ENCODE data around the gene PIEZO2.

Gene PIEZO2

DNA sequence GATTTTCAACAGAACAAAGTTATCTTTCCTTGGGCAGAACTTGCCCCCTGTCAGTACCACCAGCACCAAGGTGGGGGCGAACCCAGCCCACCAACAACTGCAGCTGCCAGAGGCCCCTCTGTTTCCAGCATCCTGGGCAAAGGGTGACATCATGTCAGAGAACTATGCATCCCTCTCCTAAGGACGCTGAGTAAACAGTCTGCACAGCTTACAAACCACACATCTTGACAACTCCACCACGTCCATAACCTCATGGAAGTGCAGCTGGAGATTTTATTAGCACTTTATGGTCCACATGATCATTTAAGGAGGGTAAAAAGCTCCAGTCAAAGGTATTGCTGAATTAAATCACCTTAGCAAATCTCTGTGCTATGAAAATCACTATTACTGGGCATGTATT lies 40.4 kb downstream of the PIEZO2 start:
- Histone ChIP-seq H3K9me3 (ENCODE audit: control insufficient read depth, insufficient read depth, low read depth, low read length) (no peaks in the 10 kb centered on the region), H3K4me3 (ENCODE audit: low read depth, low read length) (no peak overlapping the region), H3K36me3 (ENCODE audit: control insufficient read depth in 2 of 2, insufficient read depth in 1 of 2, low read length in 2 of 2) (no peaks in the 10 kb centered on the region), H3K4me1 (ENCODE audit: control insufficient read depth, insufficient read depth, low read length) (peaks cover 15% of the 10 kb centered on the region), H3K27ac (ENCODE audit: extremely low read depth, low read depth, low read length) (0 out of 2 replicates have a peak overlapping the region, but pooled peaks have one; percentile 4)
- CTCF ChIA-PET: interaction anchor here (0.7 to 1.3 kb wide), 3 partner anchors 28 to 538 kb away, joined by 3 to 4 read pairs (median 3); no protein-coding TSS in a partner anchor
- POLR2A ChIA-PET: no interaction called here
- TF ChIP-seq ZXDB (tag by site-specific recombination; IDR thresholded peaks at IDR 0.05) (0 out of 2 replicates have a peak, but pooled peaks have one; percentile 17), SP2 (tag by site-specific recombination; IDR thresholded peaks at IDR 0.05) (no peak), ZBTB20 (tag by site-specific recombination; IDR thresholded peaks at IDR 0.05) (peak; percentile 25; the same call in 1 of the 2 replicates)

DNA sequence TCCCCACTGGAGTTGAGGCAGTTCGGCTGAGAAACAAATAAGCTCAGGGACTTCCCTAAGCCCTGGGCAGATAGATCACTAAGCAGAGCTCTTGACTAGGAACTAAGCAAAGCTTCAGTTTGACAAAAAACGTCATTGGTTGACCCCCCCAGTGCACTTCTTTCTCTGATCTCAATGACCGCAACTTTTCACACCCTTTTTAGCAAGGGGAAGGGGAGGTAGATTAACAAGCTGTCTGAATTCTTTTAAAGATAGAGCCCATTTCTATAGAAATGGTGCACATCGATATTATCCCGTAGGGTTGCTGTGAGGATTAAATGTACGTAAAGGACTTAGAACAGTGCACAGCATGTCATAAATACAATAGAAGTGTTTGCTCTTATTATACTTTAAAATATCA lies 42.5 kb downstream of the PIEZO2 start:
- POLR2A ChIA-PET: interaction anchor here (0.7 kb wide), 1 partner anchor 380 kb away, joined by 4 read pairs; no protein-coding TSS in a partner anchor

DNA sequence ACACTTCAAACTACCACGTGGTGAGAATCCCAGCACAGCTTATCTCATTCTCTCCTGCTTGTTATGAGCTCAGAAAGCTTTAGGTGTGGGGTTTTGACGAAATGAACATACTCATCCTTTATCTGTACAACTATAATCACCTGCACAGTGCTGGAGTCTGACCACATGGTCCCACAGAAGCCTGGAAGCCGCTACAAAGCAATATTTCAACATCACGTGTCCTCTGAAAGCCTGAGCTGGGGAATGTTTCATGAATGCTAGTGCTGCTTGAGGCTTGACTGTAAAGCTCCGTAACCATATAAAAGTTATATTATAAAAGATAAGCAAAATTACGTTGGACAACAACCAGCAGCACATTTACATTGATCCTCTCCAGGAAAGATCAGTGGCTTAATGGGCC lies 43.9 kb downstream of the PIEZO2 start:
- no peak overlapping the region for H3K4me3 ChIP-seq (ENCODE audit: low read depth, low read length)
- H3K27ac ChIP-seq (ENCODE audit: extremely low read depth, low read depth, low read length): no peak overlapping the region
- CTCF ChIA-PET: interaction anchor here (0.6 to 1.1 kb wide), 2 partner anchors 8 to 223 kb away, joined by 3 read pairs; no protein-coding TSS in a partner anchor
- no peaks in the 10 kb centered on the region for H3K36me3 ChIP-seq (ENCODE audit: control insufficient read depth in 2 of 2, insufficient read depth in 1 of 2, low read length in 2 of 2)
- H3K9me3 ChIP-seq (ENCODE audit: control insufficient read depth, insufficient read depth, low read depth, low read length): no peaks in the 10 kb centered on the region
- H3K4me1 ChIP-seq (ENCODE audit: control insufficient read depth, insufficient read depth, low read length): peaks cover 15% of the 10 kb centered on the region
- POLR2A ChIA-PET: no interaction called here
- TF ChIP-seq ZNF24 (tag by site-specific recombination; IDR thresholded peaks at IDR 0.05) (no peak), ZNF16 (tag by site-specific recombination; IDR thresholded peaks at IDR 0.05; ENCODE audit: low read depth) (no peak), ZNF626 (tag by site-specific recombination; IDR thresholded peaks at IDR 0.05) (no peak), ZNF184 (tag by site-specific recombination; IDR thresholded peaks at IDR 0.05) (no peak), SP3 (tag by site-specific recombination; IDR thresholded peaks at IDR 0.05) (no peak), ZNF394 (tag by site-specific recombination; IDR thresholded peaks at IDR 0.05; ENCODE audit: borderline replicate concordance) (no peak), ZXDB (tag by site-specific recombination; IDR thresholded peaks at IDR 0.05) (no peak), ZNF544 (tag by site-specific recombination; IDR thresholded peaks at IDR 0.05) (no peak), GLI4 (tag by site-specific recombination; IDR thresholded peaks at IDR 0.05) (no peak), KLF1 (tag by site-specific recombination; IDR thresholded peaks at IDR 0.05) (no peak)
- TF ChIP-seq, protein P1, sequence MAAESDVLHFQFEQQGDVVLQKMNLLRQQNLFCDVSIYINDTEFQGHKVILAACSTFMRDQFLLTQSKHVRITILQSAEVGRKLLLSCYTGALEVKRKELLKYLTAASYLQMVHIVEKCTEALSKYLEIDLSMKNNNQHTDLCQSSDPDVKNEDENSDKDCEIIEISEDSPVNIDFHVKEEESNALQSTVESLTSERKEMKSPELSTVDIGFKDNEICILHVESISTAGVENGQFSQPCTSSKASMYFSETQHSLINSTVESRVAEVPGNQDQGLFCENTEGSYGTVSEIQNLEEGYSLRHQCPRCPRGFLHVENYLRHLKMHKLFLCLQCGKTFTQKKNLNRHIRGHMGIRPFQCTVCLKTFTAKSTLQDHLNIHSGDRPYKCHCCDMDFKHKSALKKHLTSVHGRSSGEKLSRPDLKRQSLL (tag by site-specific recombination; IDR thresholded peaks at IDR 0.05): no peak

More for the DNA sequence above, 42.5 kb downstream of the PIEZO2 start:
- no peak overlapping the region for H3K4me3 ChIP-seq (ENCODE audit: low read depth, low read length)
- H3K27ac ChIP-seq (ENCODE audit: extremely low read depth, low read depth, low read length): no peak overlapping the region
- CTCF ChIA-PET: interaction anchor here (0.6 kb wide), 1 partner anchor 72 kb away, joined by 5 read pairs; no protein-coding TSS in a partner anchor
- H3K36me3 ChIP-seq (ENCODE audit: control insufficient read depth in 2 of 2, insufficient read depth in 1 of 2, low read length in 2 of 2): no peaks in the 10 kb centered on the region
- TF ChIP-seq ZNF629 (tag by site-specific recombination; IDR thresholded peaks at IDR 0.05) (no peak), SP2 (tag by site-specific recombination; IDR thresholded peaks at IDR 0.05) (no peak), MYNN (tag by site-specific recombination; IDR thresholded peaks at IDR 0.05; ENCODE audit: borderline replicate concordance) (no peak), ZNF24 (tag by site-specific recombination; IDR thresholded peaks at IDR 0.05) (no peak), ZNF423 (tag by site-specific recombination; IDR thresholded peaks at IDR 0.05) (no peak), ZNF114 (tag by site-specific recombination; IDR thresholded peaks at IDR 0.05) (no peak)
- TF ChIP-seq, protein P2, sequence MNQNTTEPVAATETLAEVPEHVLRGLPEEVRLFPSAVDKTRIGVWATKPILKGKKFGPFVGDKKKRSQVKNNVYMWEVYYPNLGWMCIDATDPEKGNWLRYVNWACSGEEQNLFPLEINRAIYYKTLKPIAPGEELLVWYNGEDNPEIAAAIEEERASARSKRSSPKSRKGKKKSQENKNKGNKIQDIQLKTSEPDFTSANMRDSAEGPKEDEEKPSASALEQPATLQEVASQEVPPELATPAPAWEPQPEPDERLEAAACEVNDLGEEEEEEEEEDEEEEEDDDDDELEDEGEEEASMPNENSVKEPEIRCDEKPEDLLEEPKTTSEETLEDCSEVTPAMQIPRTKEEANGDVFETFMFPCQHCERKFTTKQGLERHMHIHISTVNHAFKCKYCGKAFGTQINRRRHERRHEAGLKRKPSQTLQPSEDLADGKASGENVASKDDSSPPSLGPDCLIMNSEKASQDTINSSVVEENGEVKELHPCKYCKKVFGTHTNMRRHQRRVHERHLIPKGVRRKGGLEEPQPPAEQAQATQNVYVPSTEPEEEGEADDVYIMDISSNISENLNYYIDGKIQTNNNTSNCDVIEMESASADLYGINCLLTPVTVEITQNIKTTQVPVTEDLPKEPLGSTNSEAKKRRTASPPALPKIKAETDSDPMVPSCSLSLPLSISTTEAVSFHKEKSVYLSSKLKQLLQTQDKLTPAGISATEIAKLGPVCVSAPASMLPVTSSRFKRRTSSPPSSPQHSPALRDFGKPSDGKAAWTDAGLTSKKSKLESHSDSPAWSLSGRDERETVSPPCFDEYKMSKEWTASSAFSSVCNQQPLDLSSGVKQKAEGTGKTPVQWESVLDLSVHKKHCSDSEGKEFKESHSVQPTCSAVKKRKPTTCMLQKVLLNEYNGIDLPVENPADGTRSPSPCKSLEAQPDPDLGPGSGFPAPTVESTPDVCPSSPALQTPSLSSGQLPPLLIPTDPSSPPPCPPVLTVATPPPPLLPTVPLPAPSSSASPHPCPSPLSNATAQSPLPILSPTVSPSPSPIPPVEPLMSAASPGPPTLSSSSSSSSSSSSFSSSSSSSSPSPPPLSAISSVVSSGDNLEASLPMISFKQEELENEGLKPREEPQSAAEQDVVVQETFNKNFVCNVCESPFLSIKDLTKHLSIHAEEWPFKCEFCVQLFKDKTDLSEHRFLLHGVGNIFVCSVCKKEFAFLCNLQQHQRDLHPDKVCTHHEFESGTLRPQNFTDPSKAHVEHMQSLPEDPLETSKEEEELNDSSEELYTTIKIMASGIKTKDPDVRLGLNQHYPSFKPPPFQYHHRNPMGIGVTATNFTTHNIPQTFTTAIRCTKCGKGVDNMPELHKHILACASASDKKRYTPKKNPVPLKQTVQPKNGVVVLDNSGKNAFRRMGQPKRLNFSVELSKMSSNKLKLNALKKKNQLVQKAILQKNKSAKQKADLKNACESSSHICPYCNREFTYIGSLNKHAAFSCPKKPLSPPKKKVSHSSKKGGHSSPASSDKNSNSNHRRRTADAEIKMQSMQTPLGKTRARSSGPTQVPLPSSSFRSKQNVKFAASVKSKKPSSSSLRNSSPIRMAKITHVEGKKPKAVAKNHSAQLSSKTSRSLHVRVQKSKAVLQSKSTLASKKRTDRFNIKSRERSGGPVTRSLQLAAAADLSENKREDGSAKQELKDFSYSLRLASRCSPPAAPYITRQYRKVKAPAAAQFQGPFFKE (tag by site-specific recombination; IDR thresholded peaks at IDR 0.05; ENCODE audit: borderline replicate concordance): no peak
- TF ChIP-seq, protein P3, sequence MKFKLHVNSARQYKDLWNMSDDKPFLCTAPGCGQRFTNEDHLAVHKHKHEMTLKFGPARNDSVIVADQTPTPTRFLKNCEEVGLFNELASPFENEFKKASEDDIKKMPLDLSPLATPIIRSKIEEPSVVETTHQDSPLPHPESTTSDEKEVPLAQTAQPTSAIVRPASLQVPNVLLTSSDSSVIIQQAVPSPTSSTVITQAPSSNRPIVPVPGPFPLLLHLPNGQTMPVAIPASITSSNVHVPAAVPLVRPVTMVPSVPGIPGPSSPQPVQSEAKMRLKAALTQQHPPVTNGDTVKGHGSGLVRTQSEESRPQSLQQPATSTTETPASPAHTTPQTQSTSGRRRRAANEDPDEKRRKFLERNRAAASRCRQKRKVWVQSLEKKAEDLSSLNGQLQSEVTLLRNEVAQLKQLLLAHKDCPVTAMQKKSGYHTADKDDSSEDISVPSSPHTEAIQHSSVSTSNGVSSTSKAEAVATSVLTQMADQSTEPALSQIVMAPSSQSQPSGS (tag by site-specific recombination; IDR thresholded peaks at IDR 0.05; ENCODE audit: low read depth): no peak
- TF ChIP-seq, protein P4, sequence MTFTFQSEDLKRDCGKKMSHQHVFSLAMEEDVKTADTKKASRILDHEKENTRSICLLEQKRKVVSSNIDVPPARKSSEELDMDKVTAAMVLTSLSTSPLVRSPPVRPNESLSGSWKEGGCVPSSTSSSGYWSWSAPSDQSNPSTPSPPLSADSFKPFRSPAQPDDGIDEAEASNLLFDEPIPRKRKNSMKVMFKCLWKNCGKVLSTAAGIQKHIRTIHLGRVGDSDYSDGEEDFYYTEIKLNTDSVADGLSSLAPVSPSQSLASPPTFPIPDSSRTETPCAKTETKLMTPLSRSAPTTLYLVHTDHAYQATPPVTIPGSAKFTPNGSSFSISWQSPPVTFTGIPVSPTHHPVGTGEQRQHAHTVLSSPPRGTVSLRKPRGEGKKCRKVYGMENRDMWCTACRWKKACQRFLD (tag by site-specific recombination; IDR thresholded peaks at IDR 0.05): no peak
- H3K9me3 ChIP-seq (ENCODE audit: control insufficient read depth, insufficient read depth, low read depth, low read length): no peaks in the 10 kb centered on the region
- peaks cover 15% of the 10 kb centered on the region for H3K4me1 ChIP-seq (ENCODE audit: control insufficient read depth, insufficient read depth, low read length)
